K562 (cell line): ENCODE data around the gene DNAJC8. TPM values are rescaled to one million over a fixed set of nuclear protein-coding genes. Genes with fewer than 3 reads are reported as not detected.

Experiments used
- CBX8 ChIP-seq: fragments of 200-600 bp; sonication (generic); IDR thresholded peaks from 2 replicates; pipeline ENCODE4 v1.6.1; 2012; ENCODE audit warnings: borderline replicate concordance, mixed run types, low read depth, mild to moderate bottlenecking, moderate library complexity, mixed read lengths, low read length, control low read depth, inconsistent platforms; ENCODE audit not compliant: poor library complexity, severe bottlenecking; ENCODE audit errors: extremely low read depth
- CUX1 ChIP-seq: fragments of 200-800 bp; sonication (Bioruptor generic); IDR thresholded peaks from 2 replicates; pipeline ENCODE4 v1.6.1; 2016; ENCODE audit warnings: missing genetic modification characterization, missing compliant biosample characterization
- ETV1 ChIP-seq: fragments of 450-650 bp; conservative IDR thresholded peaks from 2 replicates; pipeline ENCODE4 v1.6.1; 2016; ENCODE audit warnings: missing genetic modification characterization, control low read depth, low read depth, missing compliant biosample characterization
- FOXP4 ChIP-seq: sonication (generic); formaldehyde crosslinking; IDR thresholded peaks from 2 replicates; pipeline ENCODE4 v1.8.0; 2022; ENCODE audit warnings: mild to moderate bottlenecking, missing genetic modification reagents, borderline replicate concordance
- NFATC3 ChIP-seq: fragments of 450-650 bp; IDR thresholded peaks from 2 replicates; pipeline ENCODE4 v1.6.1; 2017; ENCODE audit warnings: mild to moderate bottlenecking
- UBTF ChIP-seq, 2 experiments: IDR thresholded peaks; 2 replicates each; pipeline ENCODE4 v1.6.1; 2012; ENCODE audit warnings: improper control_type of control experiment in 2 of 2, low read depth in 2 of 2, low read length in 2 of 2, borderline replicate concordance in 1 of 2
- ZBTB34 ChIP-seq: fragments of 250-450 bp; sonication (Bioruptor Pico); IDR thresholded peaks from 2 replicates; pipeline ENCODE4 v1.8.0; 2021; ENCODE audit warnings: mild to moderate bottlenecking, moderate library complexity
- ZNF445 ChIP-seq: fragments of 250-450 bp; sonication (Bioruptor Pico); IDR thresholded peaks from 2 replicates; pipeline ENCODE4 v1.4.0; 2020; ENCODE audit warnings: low read depth, mild to moderate bottlenecking, moderate library complexity
- ZNF639 ChIP-seq, 2 experiments: fragments of 200-800 bp in 1 of 2; sonication (Bioruptor generic) in 1 of 2; sonication (generic) in 1 of 2; formaldehyde crosslinking in 1 of 2; IDR thresholded peaks in 1 of 2; conservative IDR thresholded peaks in 1 of 2; 2 replicates each; pipeline versions ENCODE4 v1.5.0 to v1.6.1; 2016 to 2020; ENCODE audit warnings: missing compliant biosample characterization in 1 of 2, missing genetic modification characterization in 1 of 2, missing genetic modification reagents in 1 of 2
- polyA plus RNA-seq, 8 experiments: library from polyadenylated mRNA; depleted of rRNA in 4 of 8; stranded (reverse) in 5 of 8; unstranded in 3 of 8; fragments of >200 nt; fragmentation: Nextera tagmentation in 2 of 8; fragmentation: Illumina TruSeq in 1 of 8; extraction: Ambion mirVana in 2 of 8; extraction: Trizol in 1 of 8; gene quantifications; 2 replicates each; pipeline versions ENCODE4 v1.2.1 to v1.2.3, GENCODE V29; 2011 to 2014; ENCODE audit warnings: inconsistent platforms in 1 of 8, missing spikeins in 1 of 8
- total RNA-seq, 7 experiments: library from RNA; depleted of rRNA in 6 of 7; stranded (reverse); fragments of >200 nt in 6 of 7; fragmentation: Illumina TruSeq in 2 of 7; extraction: Trizol in 2 of 7; gene quantifications; 2 replicates each; pipeline versions ENCODE4 v1.2.1 to v1.2.3, GENCODE V29; 2011 to 2021; ENCODE audit warnings: low replicate concordance in 1 of 7

The DNAJC8 gene
- total and polyA plus RNA-seq, 9 of the 15 experiments (the other 6 are each of a cell fraction or from before 2014, with no cell fraction given): 143 to 508 (median 209) TPM

- TF ChIP-seq UBTF (IDR thresholded peaks at IDR 0.05; ENCODE audit: borderline replicate concordance in 1 of 2, low read depth in 2 of 2, low read length in 2 of 2): no peak
- TF ChIP-seq CBX8: no peak
- TF ChIP-seq ZNF639 (CRISPR knock-in tag; conservative IDR thresholded peaks at IDR 0.05 in 1 of 2, IDR thresholded peaks at IDR 0.05 in 1 of 2): no peak
- no peak for TF ChIP-seq ZNF445
- no peak for TF ChIP-seq ETV1 (tag)
- no peak for TF ChIP-seq NFATC3
- TF ChIP-seq ZBTB34 (CRISPR knock-in tag): no peak
- TF ChIP-seq FOXP4 (CRISPR knock-in tag): peak; percentile 33; the same call in 1 of the 2 replicates
- no peak for TF ChIP-seq CUX1 (CRISPR knock-in tag)
These were observed 16.4 kb upstream of the DNAJC8 start (continued) for GRCh38 chr1:28249013-28249865.
